ENCODE measurements around the gene MISP. TPM values are rescaled to one million over a fixed set of nuclear protein-coding genes. Genes with fewer than 3 reads are reported as not detected.

The MISP gene
- total and polyA plus RNA-seq, 2 of the 13 experiments (the other 11 are each of a cell fraction or from before 2014, with no cell fraction given), result 0.67 to 1.3 TPM

DNA sequence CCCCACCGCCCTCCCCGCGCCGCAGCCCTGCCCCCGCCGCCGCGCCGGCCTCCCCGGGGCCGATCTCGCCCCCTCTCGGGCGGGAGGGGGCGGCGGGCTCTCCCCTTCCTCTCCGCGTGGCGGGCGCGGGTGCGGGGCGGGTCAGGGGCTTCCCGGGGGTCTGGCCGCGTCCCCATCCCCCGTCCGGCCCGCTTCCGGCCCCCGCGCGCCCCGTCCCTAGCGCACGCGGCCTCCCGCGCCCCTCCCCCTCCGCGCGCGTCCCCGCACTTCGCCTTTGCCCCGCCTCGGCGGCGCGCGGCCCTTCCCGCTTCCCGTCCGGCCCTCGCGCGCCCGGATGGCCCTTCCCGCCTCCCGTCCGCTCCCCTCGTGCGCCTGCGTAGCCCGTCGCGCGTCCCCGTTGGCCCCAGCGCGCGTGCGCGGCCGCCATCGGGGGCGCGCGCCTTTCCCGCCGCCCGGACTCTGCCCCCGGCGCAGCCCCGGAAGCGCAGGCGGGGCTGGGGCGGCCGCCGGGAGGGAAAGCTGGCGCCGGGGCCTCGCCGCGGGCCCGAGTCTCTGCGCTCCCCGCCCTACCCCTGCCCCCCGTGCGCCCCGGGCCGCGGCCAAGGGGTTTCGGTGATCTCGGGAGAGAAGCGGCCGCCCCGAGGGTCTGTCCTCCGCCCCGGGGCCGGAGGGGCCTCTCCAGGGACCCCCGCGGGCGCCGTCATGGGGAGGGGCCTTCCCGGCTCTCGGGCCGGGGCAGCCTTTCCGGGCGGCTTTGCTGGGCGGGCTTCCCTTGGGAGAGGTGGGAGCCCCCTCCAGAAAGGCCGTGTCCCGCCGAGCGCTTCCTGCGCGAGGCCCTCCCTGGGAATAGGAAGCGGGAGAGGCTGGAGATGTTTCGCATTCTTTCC, 46.9 kb downstream of the MISP start (continued):
- TF ChIP-seq, protein P1, sequence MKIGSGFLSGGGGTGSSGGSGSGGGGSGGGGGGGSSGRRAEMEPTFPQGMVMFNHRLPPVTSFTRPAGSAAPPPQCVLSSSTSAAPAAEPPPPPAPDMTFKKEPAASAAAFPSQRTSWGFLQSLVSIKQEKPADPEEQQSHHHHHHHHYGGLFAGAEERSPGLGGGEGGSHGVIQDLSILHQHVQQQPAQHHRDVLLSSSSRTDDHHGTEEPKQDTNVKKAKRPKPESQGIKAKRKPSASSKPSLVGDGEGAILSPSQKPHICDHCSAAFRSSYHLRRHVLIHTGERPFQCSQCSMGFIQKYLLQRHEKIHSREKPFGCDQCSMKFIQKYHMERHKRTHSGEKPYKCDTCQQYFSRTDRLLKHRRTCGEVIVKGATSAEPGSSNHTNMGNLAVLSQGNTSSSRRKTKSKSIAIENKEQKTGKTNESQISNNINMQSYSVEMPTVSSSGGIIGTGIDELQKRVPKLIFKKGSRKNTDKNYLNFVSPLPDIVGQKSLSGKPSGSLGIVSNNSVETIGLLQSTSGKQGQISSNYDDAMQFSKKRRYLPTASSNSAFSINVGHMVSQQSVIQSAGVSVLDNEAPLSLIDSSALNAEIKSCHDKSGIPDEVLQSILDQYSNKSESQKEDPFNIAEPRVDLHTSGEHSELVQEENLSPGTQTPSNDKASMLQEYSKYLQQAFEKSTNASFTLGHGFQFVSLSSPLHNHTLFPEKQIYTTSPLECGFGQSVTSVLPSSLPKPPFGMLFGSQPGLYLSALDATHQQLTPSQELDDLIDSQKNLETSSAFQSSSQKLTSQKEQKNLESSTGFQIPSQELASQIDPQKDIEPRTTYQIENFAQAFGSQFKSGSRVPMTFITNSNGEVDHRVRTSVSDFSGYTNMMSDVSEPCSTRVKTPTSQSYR (CRISPR knock-in tag; IDR thresholded peaks at IDR 0.05; ENCODE audit: borderline replicate concordance), result peak; percentile 96
- TF ChIP-seq ZNF720 (CRISPR knock-in tag; IDR thresholded peaks at IDR 0.05), result no peak
- TF ChIP-seq, protein P2, sequence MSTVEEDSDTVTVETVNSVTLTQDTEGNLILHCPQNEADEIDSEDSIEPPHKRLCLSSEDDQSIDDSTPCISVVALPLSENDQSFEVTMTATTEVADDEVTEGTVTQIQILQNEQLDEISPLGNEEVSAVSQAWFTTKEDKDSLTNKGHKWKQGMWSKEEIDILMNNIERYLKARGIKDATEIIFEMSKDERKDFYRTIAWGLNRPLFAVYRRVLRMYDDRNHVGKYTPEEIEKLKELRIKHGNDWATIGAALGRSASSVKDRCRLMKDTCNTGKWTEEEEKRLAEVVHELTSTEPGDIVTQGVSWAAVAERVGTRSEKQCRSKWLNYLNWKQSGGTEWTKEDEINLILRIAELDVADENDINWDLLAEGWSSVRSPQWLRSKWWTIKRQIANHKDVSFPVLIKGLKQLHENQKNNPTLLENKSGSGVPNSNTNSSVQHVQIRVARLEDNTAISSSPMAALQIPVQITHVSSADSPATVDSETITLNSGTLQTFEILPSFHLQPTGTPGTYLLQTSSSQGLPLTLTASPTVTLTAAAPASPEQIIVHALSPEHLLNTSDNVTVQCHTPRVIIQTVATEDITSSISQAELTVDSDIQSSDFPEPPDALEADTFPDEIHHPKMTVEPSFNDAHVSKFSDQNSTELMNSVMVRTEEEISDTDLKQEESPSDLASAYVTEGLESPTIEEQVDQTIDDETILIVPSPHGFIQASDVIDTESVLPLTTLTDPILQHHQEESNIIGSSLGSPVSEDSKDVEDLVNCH (CRISPR knock-in tag; IDR thresholded peaks at IDR 0.05), result no peak
- peak; percentile 33 for TF ChIP-seq HCFC1 (IDR thresholded peaks at IDR 0.05; ENCODE audit: low read depth, low read length)

Data from HepG2 (cell line).